Measurements from ENCODE around the gene DCANP1.

Gene DCANP1

DNA sequence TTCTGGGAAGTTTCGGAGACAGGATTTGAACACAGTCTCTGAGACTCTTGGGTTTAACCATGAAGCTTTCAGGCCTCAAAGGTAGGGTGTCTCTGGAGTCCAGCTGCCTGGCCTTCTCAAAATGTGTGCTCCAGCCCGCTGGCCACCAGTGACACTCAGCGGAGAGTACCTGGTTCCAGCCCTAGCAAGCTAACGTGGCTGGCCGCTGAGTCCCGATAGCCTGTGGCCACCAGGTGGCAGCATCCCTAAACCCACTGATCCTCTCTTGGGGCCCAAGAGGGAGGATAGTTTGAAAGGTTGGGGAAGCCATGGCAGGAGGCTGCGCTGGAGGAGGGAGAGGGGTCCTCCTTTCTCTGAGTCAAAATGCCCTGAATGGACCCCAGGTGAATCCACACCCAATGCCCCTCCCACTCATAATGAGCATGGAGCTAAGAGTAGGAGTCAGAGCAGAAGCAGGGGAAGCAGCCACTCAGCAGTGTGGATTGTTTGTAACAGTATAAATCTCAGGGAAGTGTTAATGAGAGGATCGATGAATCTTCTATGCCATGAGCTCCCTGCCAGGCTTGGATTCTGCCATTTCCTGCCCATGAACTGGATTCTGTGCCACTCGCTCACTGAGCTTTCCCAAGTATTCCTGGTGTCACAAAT, 10.4 kb upstream of the DCANP1 start:
- peak; percentile 30 to 56 for DNase-seq (ENCODE audit: low read depth in 2 of 2)

DNA sequence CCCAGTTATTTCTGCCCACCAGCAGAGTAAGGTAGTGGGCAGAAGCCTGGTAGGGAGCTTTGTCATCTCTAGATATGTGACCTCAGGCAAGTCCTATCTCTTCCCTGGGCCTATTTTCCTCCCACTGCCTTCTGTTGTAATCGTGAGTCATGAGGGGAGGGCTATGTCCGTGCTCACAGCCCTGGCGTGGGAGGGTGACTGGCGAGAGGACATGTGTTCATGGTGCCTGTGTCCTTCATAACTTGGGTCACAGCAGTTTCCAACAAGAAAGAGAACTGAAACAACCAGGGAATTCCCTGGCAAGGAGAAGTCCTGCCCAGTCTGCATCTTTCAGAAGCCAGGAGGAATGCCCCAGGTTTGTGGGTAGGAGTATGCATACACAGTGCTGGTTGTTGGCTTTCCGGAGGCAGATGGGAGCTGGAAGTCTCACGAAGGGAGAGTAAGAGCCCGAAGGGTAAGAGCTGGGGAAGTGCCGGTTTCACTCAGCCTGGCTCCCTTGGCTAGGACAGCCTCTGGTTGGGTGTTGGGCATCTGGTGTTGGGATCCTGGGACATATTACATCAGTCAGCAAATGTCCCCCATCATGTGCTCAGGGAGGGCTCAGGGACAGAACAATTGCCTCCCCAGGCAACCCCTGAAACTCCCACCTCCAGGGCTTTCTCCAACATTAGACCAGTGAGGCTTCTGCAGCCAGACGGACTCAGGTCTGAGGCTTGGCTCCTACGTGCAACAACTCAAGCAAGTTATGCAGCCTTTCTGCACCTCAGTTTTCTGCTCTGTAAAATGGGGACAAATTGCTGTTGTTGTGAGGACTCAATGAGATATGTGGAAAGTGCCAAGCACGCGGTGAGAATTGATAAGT, 9.3 kb upstream of the DCANP1 start:
- DNase-seq (ENCODE audit: low read depth in 2 of 2), result no peak

DNA sequence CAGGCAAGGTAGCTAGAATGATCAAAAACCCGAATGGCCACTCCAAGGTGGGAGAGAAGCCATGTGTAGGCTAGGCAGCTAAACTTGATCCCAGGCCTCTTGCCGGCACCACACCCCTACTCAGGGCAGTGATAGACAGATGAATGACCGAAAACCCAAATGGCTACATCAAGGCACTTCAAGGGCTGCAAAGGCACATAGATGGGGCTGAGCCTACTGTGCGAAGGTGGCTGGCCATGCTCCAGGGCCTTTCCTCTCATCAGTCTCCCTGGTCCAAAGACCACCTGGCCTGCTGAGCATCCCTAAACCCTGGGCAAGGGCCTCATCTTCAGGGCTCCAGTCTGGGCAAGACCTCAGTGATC, 8.7 kb upstream of the DCANP1 start:
- DNase-seq (ENCODE audit: low read depth in 2 of 2), result no peak

DNA sequence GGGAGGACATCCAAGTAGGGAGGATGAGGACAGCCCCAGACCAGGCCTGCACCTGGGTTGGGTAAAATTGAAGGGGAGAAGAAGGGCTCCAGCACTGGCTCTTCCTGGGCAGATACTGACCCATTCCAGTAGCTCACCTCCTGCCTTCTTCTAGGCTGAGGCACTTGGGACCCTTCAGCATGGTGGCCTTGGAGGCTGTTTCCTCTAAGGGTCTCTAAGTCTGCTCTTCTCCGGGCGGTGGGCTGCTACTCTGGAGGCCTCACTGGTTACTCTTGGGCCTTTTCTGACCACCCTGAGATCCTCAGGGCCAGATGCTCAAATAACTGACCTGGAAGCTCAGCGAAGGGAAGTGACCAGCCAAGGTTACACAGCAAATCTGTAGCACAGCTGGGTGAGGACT, 7.8 kb upstream of the DCANP1 start:
- DNase-seq (ENCODE audit: low read depth in 2 of 2), result no peak

DNA sequence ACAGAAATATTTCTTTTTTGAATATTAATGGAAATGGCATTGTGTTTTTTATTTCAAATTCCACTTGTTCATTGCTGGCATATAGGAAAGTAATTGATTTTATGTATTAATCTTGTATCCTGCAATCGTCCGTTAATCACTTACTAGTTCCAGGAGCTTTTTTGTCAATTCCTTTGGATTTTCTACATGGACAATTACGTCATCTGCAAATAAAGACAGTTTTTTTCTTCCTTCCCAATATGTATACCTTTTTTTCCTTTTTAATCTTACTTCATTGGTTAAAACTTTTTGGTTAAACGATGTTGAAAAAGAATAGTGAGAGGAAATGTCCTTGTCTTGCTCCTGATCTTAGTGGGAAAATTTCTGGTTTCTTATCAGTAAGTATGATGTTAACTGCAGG, 6.5 kb upstream of the DCANP1 start:
- no peak for DNase-seq (ENCODE audit: low read depth in 2 of 2)

DNA sequence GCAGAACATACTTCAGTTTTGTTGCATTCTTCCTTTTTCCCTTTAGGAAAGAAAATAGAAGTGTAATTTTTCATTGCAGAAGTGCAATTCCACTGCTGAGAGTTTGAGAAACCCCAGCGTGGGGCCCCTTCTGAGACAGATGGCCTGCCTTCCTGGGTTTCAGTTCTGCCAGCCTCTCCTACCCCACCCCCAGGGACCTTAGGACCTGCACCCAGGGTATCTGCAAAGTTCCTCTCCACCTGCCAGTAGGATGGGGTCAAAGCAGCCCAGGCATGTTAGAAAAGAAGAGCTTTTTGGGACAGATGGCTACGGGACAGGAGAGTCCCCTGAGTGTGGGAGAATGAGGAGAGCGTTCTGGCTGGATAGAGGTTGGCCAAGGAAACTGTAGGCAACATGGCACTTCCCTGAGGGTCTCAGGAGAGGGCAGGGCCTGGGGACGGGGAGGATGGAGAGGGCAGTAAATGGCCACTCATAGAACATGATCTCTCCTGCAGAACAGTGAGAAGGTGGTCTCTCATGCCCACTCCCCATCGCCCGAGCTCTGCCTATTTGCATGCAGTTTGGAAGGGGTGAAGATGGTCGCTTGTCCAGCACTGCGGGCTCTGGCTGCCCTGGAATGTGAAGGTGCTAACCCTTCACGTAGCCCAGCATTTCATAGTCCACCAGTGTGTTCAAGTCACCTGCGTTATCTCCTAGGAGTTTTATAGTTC, 5.3 kb upstream of the DCANP1 start, which contains the start of gene TIFAB:
Gene TIFAB (minus strand): TSS at position 31 of the 710 bp plus-strand sequence. CDS start 2,412 bp downstream, outside the sequence.
- no peak for DNase-seq (ENCODE audit: low read depth in 2 of 2)

DNA sequence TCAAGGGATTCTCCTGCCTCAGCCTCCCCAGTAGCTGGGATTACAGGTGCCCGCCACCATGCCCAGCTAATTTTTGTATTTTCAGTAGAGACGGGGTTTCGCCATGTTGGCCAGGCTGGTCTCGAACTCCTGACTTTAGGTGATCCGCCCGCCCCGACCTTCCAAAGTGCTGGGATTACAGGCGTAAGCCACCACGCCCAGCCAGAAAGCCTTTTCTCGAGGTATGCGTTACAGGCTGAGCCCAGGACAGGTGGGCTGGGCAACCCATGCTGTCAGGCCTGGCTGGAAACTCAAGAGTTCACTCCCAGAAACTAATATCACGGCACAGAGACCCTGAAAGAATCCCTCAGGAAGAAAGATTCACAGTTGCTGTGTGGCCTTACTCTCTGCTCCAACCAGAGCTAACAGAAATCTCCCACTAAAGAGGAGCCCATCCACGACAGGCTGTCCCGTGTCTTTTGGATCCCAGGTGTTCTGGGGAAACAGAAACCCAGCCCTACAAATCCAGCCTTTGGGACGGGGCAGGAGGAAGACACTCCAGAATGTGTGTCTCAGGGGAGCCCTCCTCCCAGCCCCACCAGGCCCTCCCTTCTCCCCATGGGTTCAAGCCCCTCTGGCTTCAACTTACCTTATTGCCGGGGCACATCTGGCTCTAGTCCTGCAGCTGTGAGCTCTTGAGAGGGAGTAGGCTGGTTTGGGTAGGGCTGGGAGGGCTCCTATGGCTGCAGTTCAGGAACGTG, 4.6 kb upstream of the DCANP1 start:
- no peak for DNase-seq (ENCODE audit: low read depth in 2 of 2)

DNA sequence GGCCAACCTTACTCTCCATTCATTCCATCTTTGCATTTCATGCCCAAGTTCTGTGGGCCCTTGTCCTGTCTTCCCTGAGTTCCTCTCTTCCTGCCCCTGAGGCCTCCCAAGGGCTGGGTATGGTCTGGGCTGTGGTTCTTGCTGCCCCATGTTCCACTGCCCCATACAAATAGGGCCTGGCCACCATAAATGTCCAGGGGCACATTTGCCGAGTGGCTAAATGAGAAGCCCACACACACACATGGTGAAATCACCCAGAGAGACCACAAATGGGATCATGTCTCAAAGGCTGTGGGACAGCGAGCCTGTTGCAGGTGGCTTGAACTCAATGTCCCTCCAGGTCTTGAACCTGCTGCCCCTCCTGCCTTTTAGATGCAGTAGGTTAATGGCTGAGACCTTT, 3.8 kb upstream of the DCANP1 start:
- DNase-seq (ENCODE audit: low read depth in 2 of 2), result no peak

DNA sequence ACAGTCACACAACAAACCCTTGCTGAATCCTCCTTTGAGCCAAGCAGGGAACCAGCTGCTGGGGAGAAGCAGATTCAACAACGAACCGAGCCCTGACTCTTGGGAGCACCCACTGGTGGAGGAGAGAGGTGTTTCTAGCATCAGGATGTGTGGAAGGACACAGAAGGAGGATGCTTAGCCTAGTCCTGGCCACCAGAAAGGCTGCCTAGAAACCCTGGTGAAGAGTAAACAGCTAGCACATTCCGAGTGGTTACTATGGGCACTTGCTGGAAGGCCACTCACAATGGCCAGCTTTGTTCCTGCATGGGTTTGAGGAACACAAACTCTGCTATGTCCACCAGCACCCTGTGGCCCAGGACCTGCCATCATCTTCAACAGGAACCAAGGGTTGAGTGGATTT, 3.2 kb upstream of the DCANP1 start:
- DNase-seq (ENCODE audit: low read depth in 2 of 2), result no peak

DNA sequence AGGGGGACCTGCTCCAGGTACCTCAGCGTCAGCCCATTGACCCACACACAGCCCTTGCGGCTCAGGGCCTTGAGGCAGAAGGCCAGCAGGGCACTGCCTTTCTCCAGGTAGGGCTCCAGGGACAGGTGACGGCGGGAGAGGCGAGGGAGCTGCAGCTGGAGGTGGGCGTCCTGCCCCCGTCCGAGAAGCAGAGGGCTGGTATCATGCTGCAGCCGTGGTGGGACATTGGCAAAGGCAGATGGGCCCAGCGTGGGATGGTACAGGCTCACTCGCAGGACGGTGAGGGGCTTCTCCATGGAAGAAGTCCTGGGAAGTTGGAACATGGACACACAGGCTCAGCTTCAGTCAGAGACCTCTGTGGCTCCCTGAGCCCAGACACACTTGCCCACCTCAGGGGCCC, 2.5 kb upstream of the DCANP1 start:
- no peak for DNase-seq (ENCODE audit: low read depth in 2 of 2)

DNA sequence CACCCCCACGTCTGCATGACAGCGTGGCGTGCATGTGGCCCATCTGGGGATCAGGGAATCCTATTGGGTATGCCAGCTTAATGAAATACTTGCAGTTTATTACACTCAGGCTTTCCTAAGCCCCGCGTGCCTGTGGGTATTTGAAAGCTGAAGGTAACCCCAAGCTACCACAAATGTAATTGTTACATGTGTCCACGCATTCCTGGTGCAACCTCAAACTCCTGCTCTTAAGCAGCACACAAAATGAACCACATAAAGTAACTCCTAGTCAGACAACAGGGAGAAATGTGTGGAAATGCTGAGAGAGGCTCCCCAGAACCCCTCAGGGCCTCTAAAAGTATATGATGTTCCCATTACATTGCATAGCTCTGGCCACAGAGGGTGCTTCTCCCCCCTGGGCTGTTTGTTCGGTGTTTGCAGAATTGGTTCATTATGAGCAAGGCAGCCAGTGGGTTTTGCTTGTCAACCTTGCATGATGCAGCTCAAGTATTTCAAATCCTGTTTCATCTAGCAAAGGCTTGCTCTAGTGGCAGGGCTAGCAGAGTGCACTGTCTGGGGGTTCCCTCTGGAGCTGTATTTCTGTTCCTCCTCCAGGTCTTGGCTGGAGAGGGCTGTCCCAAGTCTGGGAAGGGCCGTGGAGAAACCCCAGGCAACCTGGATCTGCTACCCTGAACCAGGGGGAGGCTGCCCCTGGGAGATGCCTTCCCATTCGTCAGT, 1.8 kb upstream of the DCANP1 start:
- no peak for DNase-seq (ENCODE audit: low read depth in 2 of 2)

DNA sequence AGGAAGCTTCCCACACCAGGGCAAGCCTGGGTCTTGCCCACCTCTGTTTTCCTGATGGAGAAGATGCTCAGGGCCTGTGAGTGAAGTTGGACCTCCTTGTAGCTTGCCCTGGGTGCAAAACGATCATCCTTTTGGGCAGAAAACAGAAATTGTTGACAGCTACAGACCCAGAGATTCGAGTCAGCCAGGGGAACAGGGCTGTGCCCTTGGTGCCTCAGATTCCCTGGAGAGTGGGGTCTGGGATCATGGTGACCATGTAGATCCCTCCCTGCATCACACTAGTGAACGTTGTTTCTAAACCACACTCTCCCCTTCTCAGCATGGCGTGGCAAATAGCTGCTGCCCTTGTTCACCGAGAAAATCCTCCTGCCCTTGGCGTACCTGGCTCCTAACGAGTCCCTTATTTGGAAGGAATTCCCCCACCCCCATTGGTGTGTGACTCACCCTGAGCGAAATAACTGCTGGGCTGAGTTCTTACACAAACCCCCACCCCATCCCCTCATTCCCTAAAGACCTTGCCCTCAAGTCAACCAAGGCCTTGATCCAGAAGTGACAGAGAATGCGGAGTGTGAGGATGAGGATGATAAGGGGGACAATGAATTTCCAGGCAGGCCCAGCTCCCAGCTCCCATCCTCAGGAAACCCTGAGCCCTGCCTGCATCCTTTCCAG, 1.1 kb upstream of the DCANP1 start:
- DNase-seq (ENCODE audit: low read depth in 2 of 2), result no peak

DNA sequence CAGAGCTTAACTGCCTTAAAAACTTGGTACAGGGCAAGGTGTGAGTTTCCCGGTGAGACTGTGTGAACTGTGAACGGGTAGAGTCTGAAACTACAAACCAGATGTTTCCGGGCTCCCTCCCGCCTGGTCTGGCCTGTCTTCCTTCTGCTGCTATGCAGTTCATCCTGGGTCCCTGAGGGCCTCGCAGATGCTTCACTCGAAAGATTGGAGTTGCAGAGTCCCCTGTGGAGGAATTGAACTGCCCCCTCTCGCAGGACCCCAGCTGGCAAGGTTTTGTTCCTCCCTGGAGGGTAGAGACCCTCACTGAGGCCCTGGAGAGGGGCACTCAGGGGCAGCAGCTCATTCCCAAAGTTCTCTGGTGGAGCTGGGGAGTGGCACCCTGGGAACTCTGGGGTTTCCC, 533 bp downstream of the DCANP1 start:
- no peak for DNase-seq (ENCODE audit: low read depth in 2 of 2)

DNA sequence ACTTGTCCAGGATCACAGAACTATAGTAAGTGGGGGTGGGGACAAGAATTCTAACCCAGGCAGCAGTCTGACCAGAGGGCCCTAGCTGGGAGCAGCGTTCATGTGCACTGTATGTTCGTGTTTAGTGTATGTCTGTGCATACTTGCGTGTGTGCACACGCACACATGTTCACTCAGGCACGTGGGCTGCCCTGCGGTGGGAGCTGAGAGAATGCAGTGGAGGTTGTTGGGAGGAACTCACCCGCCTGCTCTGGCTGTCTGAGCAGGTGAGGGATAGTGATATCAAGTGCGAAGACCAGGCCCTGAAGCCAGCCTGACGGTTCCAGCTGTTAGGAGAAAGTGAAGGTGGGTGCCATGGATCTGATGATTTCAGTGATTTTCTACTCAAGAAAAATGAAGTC, 942 bp downstream of the DCANP1 start:
- DNase-seq (ENCODE audit: low read depth in 2 of 2), result no peak

DNA sequence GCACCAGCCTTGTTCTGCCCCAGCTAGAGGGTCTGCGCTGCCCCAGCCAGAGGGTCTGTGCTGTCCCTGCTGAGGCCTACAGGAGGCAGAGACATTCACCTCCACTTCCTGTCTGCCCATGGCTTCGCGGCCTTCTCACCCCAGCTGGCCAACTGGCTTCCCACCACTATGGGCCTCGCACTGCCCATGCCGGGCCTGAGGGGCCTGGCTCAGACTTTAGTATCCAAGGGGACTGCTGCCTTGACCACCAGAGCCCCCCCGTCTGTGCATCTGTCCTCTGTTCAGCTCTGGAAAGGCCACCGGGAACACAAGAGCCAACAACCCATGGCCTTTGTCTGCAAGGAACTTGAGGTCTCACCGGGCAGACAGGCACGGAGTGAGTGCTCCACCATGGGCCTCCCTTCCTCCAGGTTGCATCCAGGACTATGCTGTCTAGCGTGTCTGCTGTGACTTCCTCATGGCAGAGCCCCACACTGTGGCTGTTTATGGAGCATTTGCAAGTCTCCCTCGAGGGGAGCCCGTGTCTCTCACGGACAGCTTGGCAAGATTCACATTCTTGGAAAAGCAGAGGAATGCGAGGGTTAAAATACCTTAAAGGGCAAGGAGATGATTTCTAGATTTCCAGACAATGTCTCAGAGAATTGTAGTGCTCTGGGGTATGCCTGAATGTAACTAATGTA, 1.7 kb downstream of the DCANP1 start:
- DNase-seq (ENCODE audit: low read depth in 2 of 2), result no peak

DNA sequence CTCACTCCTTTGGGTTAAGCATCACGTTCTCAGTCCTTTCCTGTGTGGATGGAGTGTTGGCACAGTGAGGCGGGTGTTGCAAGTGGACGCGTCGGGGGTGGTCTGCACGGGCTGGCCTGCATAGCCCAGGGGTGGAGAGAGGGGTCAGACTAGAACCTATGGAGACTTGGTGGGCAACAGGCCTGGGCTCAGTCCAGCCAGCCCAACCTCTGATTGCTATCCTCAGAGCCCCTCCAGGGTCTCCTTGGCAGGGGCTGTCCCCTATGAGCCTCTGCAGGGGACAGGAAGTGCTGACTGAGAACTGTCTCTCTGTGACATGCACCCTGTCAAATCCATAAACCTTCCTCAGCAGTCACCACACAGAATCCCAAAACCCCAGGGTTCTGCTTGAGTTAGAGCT, 2.3 kb downstream of the DCANP1 start:
- no peak for DNase-seq (ENCODE audit: low read depth in 2 of 2)

DNA sequence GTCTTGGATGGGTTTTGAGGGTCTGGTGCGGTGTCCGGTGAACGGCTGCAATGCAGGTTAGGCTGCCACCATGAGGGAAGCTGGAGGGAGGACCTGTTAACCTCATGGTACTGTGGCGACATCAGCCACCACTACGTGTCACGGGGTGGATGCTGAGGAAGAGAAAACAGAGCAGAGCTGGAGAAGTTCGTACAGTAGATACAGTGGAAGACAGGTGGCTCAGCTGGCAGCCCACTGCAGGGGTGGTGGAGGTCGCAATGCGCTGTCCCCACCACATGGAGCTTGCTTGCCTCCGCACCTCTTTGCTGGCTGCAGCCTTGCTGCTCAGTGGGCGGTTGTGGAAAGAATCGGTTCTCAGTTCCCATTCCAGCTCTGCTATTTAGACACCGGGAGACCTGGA, 2.8 kb downstream of the DCANP1 start:
- no peak for DNase-seq (ENCODE audit: low read depth in 2 of 2)

DNA sequence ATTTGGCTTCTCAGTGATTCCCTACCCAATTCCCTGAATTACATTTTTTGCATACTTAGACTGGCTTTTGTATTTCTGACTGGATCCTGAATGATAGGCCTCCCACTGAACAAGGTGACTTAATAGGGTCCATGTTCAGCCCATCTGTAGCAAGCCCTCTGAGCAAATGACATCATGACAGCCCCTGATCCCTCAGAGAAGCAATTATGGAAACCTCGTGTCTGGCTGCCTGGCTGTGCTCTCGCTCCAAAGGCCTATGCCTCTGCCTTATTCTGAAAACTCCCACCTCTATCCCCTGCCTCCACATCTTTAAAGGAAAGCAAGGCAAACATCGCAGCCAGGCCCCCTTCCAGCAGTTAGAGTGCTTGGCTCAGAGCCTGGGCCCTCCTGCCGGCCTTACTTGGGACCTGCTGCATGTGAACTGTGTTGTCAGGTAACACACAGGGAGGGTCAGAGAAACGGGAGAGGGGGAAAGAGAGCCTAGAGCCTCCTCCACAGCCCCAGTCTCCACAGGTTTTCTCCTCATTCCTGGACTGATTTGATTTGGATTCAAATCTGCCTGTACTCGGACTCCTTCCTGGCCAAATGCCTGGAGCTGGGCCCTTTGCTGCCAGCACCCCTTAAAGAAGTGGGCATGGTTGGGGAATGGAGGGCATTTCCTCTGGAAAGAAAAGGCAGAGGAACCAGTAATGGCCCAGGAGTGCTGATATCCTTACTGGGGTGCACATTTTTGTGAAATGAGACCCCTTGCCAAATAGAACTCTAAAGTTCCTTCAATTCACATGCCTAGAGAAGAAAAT, 3.8 kb downstream of the DCANP1 start:
- DNase-seq (ENCODE audit: low read depth in 2 of 2), result no peak

DNA sequence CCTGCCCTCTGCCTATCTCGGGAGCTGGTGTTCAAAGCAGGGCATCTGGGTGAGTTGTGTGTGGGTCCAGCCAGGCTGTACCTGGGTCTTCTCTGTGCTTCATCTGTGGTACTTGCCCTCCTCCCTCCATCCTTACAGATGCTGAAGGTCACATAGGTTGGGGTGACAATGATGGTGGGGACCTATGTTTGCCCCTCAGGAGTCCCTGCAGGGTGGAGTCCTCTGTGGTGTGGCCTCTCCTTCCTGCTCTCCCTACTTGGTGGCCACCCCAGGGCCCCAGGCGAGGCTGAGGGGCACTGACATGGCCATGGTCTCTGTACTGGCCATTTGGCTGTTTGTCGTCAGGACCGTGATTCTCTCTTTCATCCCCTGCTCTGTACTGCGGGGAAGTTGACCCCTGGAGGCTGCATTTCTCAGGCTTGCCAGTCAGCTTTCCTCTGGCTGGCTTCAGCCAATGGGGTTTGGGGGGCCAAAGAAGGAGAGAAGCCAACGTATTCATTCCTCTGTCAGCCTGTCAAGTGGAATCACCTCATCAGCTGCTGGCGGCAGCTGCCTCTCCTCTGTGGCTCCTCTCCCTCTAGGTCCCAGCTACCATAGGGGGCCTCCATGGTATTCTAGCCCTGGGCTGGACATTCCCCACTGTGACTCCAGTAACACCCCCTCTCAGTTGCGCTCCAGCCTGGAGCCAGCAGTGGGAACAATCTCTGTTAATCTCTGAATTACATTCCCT, 4.6 kb downstream of the DCANP1 start:
- DNase-seq (ENCODE audit: low read depth in 2 of 2), result no peak
